Lung (tissue), 12 donors: ENCODE results near the gene PYROXD2. TPM values are rescaled to one million over a fixed set of nuclear protein-coding genes. Genes with fewer than 3 reads are reported as not detected.

Source experiments
- ATAC-seq: fragments of 200-7000 bp; cut with Tn5 transposase; one replicate; pipeline ENCODE4 v1.9.1; 2020; ENCODE audit warnings: moderate number of reproducible peaks; ENCODE audit not compliant: insufficient read depth, low FRiP score
- DNase-seq, 3 donors: peaks; one replicate each; pipeline ENCODE4 v3.0.0-alpha.2; 2013 to 2017
- H3K27ac ChIP-seq, 2 donors: one replicate each; pipeline ENCODE4 v1.5.1; 2013; ENCODE audit warnings: mild to moderate bottlenecking in 2 of 2, moderate library complexity in 2 of 2, control low read depth in 1 of 2, inconsistent platforms in 1 of 2, low read depth in 1 of 2, low read length in 1 of 2
- H3K27me3 ChIP-seq, 3 donors: one replicate each; pipeline ENCODE4 v1.5.1; 2013; ENCODE audit warnings: low read length in 2 of 3; ENCODE audit not compliant: control insufficient read depth in 3 of 3, insufficient read depth in 3 of 3
- H3K36me3 ChIP-seq, 4 donors: one replicate each; pipeline ENCODE4 v1.5.1; 2013; ENCODE audit warnings: low read length in 4 of 4, mild to moderate bottlenecking in 1 of 4, moderate library complexity in 1 of 4; ENCODE audit not compliant: control insufficient read depth in 4 of 4, insufficient read depth in 4 of 4
- H3K4me1 ChIP-seq, 5 donors: one replicate each; pipeline ENCODE4 v1.5.1; 2013; ENCODE audit warnings: low read length in 5 of 5, mild to moderate bottlenecking in 2 of 5, moderate library complexity in 1 of 5; ENCODE audit not compliant: control insufficient read depth in 5 of 5, insufficient read depth in 5 of 5
- H3K4me3 ChIP-seq: one replicate; pipeline ENCODE4 v1.5.1; 2013; ENCODE audit warnings: mild to moderate bottlenecking, control low read depth, moderate library complexity
- H3K9ac ChIP-seq, 2 donors: one replicate each; pipeline ENCODE4 v1.5.1; 2013; ENCODE audit warnings: low read length in 2 of 2, control low read depth in 1 of 2; ENCODE audit not compliant: insufficient read depth in 1 of 2
- H3K9me3 ChIP-seq, 4 donors: one replicate each; pipeline ENCODE4 v1.5.1; 2013; ENCODE audit warnings: low read length in 3 of 4, mild to moderate bottlenecking in 1 of 4, moderate library complexity in 1 of 4; ENCODE audit not compliant: control insufficient read depth in 4 of 4, insufficient read depth in 3 of 4
- WGBS, 2 donors: extraction: QIAGEN DNeasy Blood & Tissue Kit; methylation state at CpG; one replicate each; pipeline ENCODE4 v1.1.7; 2013; 5-methylcytosine and 5-hydroxymethylcytosine counted together
- polyA plus RNA-seq, 2 donors: library from polyadenylated mRNA; stranded (reverse); fragments of 200-250 nt; gene quantifications; one replicate each; pipeline ENCODE4 v1.2.1, GENCODE V29; 2013
- total RNA-seq, 2 donors: library from RNA; depleted of rRNA in 1 of 2; stranded (reverse); fragments of >200 nt in 1 of 2; gene quantifications; one replicate each; pipeline ENCODE4 v1.2.1, GENCODE V29; 2014 to 2021
- TF ChIP-seq, protein P1 (sequence below): IDR thresholded peaks from 2 replicates; pipeline ENCODE4 v1.5.1; 2012; ENCODE audit warnings: mild to moderate bottlenecking; ENCODE audit errors: control extremely low read depth, extremely low read depth
- donor health status: control.
- donor health status: control.
- donor health status: Bipolar disorder and iron deficiency.
- donor health status: healthy.
- donor health status: DM: yes; HTN: yes; CAD: no.

Gene PYROXD2
- total and polyA plus RNA-seq, 4 donors = 2.3 to 16.8 (median 7.5) TPM

GRCh38 chr10:98427011-98427515 lies 12.1 kb upstream of the PYROXD2 start:
- no peak for DNase-seq
- TF ChIP-seq, protein P1, sequence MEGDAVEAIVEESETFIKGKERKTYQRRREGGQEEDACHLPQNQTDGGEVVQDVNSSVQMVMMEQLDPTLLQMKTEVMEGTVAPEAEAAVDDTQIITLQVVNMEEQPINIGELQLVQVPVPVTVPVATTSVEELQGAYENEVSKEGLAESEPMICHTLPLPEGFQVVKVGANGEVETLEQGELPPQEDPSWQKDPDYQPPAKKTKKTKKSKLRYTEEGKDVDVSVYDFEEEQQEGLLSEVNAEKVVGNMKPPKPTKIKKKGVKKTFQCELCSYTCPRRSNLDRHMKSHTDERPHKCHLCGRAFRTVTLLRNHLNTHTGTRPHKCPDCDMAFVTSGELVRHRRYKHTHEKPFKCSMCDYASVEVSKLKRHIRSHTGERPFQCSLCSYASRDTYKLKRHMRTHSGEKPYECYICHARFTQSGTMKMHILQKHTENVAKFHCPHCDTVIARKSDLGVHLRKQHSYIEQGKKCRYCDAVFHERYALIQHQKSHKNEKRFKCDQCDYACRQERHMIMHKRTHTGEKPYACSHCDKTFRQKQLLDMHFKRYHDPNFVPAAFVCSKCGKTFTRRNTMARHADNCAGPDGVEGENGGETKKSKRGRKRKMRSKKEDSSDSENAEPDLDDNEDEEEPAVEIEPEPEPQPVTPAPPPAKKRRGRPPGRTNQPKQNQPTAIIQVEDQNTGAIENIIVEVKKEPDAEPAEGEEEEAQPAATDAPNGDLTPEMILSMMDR = no peak
- no peak for ATAC-seq
- peaks cover 0 to 4% (median 0%) of the 10 kb centered on the region in 5 donors for H3K4me1 ChIP-seq
- peaks cover 0 to 2% (median 0%) of the 10 kb centered on the region in 4 donors for H3K9me3 ChIP-seq
- peaks cover 14 to 60% (median 22%) of the 10 kb centered on the region in 4 donors for H3K36me3 ChIP-seq
- H3K4me3 ChIP-seq = no peak overlapping the region
- 96 to 98% methylated on average over 7 of the region's 7 CpGs for WGBS, 2 donors
- H3K27ac ChIP-seq = no peak overlapping the region
- H3K9ac ChIP-seq = no peak overlapping the region
- H3K27me3 ChIP-seq = no peaks in the 10 kb centered on the region

GRCh38 chr10:98425511-98426352 lies 10.8 kb upstream of the PYROXD2 start:
- Histone ChIP-seq H3K4me1 (peaks cover 0 to 4% (median 0%) of the 10 kb centered on the region in 5 donors), H3K27ac (no peak overlapping the region), H3K9me3 (no peaks in the 10 kb centered on the region), H3K36me3 (peaks cover 8 to 56% (median 15%) of the 10 kb centered on the region in 4 donors), H3K9ac (no peak overlapping the region), H3K4me3 (no peak overlapping the region), H3K27me3 (no peaks in the 10 kb centered on the region)
- TF ChIP-seq, protein P1 = peak; percentile 32
- no peak for DNase-seq
- ATAC-seq = peak; percentile 65
- 90% methylated on average over 21 of the region's 21 CpGs for WGBS, 2 donors

- peaks cover 0 to 52% (median 13%) of the 10 kb centered on the region in 4 donors for H3K36me3 ChIP-seq
- DNase-seq = no peak
Measured at GRCh38 chr10:98424295-98425254, 9.6 kb upstream of the PYROXD2 start.

More at GRCh38 chr10:98424295-98425254, 9.6 kb upstream of the PYROXD2 start:
- H3K9me3 ChIP-seq = no peaks in the 10 kb centered on the region
- H3K4me1 ChIP-seq = peaks cover 0 to 5% (median 0%) of the 10 kb centered on the region in 5 donors
- H3K4me3 ChIP-seq = no peak overlapping the region
- no peak for ATAC-seq
- no peak overlapping the region for H3K27ac ChIP-seq
- no peaks in the 10 kb centered on the region for H3K27me3 ChIP-seq
- TF ChIP-seq, protein P1 = no peak
- no peak overlapping the region for H3K9ac ChIP-seq
- 96 to 97% methylated on average over 23 of the region's 23 CpGs for WGBS, 2 donors
